GM12892 (cell line): Measurements from ENCODE around the gene NISCH.
A peak's percentile ranks its signal among the peaks of the same experiment; 100 is the strongest.
"Not testable (repeated sequence)": the region's sequence is repeated elsewhere in the genome, so short reads cannot be mapped to it uniquely, and the experiment has no call there.

Source experiments
- DNase-seq: peaks from one replicate; pipeline ENCODE4 v3.0.0; 2011; ENCODE audit not compliant: insufficient read length
- FAIRE-seq: peaks from 2 replicates; lab custom pipeline; 2011; peaks lifted over from hg19 to GRCh38; lab: Jason Lieb, UNC
- POLR2A ChIP-seq: IDR thresholded peaks from 2 replicates; pipeline ENCODE4 v1.6.1; 2011; ENCODE audit warnings: low read depth, low read length, control low read depth
- POLR2AphosphoS5 ChIP-seq: IDR thresholded peaks from 2 replicates; pipeline ENCODE4 v1.6.1; 2011; ENCODE audit warnings: low read depth, low read length, control low read depth
- TAF1 ChIP-seq: IDR thresholded peaks from 2 replicates; pipeline ENCODE4 v1.6.1; 2011; ENCODE audit warnings: low read depth, mild to moderate bottlenecking, control low read depth, low read length, borderline replicate concordance

NISCH gene

GRCh38 chr3:52525680-52526561, 70.5 kb downstream of the NISCH start:
- FAIRE-seq (no peak), DNase-seq (peak; percentile 13)
- no peak for TF ChIP-seq POLR2AphosphoS5
- no peak for TF ChIP-seq POLR2A
- no peak for TF ChIP-seq TAF1

- not testable (repeated sequence) for FAIRE-seq, DNase-seq
Observed at GRCh38 chr3:52526671-52527038, 71.3 kb downstream of the NISCH start.

GRCh38 chr3:52527039-52527731, 71.8 kb downstream of the NISCH start:
- no peak for TF ChIP-seq TAF1
- TF ChIP-seq POLR2AphosphoS5: no peak
- TF ChIP-seq POLR2A: no peak
- no peak for FAIRE-seq
- DNase-seq: no peak

DNA sequence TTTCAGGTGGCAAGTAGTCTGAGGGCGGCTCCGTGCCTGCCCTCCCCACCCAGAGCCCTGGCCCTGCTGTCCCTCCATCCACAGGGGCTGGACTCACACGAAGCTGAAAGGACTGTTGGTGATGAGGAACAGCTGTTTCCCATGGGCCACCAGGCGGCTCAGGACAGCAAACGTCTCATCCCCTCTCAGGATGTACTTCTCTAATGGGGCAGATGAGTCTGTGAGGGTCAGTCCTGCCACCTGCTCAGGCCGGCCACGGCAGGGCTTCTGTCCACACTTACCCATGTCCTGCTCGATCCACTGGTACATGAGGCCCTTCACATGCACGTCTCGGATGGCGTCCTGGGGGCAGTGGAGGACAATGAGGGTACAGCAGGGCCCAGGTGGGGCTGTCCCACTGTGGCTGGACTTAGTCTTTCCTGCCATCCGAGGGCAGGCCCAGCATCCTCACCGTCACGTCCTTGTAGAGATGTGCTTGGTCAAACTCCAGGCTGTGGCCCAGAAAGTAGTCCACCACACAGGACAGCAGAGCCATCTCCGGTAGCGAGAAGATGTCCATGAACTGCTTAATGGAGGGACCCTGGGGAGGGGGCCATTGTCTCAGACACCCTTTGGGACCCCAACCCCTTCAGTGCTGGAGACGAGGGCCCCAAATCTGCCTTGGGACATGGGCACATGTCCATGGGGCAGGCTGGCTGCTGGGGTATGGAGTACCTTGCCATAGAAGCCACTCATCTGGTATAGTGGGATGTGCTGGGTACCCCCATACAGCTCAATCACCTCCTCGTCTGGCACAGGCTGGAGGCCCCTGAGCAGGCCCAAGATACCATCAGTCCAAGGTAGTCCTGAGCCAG, 72.6 kb downstream of the NISCH start:
- TF ChIP-seq POLR2A: no peak
- no peak for TF ChIP-seq POLR2AphosphoS5
- TF ChIP-seq TAF1: no peak
- FAIRE-seq (no peak), DNase-seq (no peak)

- DNase-seq (no peak), FAIRE-seq (no peak)
- TF ChIP-seq TAF1: no peak
- TF ChIP-seq POLR2AphosphoS5: no peak
- no peak for TF ChIP-seq POLR2A
Observed at GRCh38 chr3:52528586-52529375, 73.4 kb downstream of the NISCH start.

DNA sequence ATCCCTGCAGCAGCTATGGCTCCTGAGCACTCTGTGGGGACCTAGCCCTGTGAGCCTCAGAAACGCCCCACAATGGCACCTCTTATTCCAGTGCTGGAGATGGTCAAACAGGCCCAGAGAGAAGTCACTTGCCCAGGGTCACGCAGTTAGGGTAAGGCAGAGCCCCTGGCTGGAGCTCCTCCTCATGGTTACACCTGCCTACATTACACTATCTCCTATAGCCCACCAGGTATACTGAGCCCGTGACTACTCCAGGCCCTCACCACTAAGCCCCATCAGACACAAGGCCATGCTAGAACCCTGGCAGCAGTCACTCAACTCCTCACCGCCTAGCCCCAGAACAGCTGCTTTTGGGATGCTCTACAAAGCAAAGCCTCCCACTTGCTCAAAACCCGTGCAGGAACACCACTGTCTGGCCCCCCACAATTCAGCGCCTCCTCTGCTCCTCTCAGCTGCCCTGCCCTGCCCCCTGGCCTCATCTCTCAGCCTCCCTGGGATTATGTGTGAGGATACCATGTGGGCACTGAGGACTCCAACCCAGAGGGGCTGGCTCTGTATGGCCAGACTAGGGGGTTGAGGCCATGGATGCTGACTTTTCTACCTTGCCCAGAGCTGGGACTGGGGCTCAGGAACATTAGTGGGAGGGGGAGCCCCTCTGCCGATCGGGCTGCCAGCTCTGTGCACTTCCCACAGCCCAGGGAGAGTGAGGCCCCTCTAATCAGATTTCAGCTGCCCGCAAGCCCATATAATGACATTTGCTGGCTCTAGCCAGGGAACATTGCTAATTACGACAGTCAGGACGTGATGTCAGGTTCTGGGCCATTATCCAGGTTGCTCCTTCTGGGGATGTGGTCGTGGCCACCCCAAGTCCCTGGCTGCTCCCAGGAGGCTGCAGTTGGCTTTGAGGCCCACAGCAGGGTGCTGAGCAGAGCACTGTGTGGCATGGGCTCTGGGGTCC, 74.3 kb downstream of the NISCH start:
- FAIRE-seq: no peak
- no peak for TF ChIP-seq TAF1
- TF ChIP-seq POLR2AphosphoS5: no peak
- TF ChIP-seq POLR2A: no peak
- no peak for DNase-seq

DNA sequence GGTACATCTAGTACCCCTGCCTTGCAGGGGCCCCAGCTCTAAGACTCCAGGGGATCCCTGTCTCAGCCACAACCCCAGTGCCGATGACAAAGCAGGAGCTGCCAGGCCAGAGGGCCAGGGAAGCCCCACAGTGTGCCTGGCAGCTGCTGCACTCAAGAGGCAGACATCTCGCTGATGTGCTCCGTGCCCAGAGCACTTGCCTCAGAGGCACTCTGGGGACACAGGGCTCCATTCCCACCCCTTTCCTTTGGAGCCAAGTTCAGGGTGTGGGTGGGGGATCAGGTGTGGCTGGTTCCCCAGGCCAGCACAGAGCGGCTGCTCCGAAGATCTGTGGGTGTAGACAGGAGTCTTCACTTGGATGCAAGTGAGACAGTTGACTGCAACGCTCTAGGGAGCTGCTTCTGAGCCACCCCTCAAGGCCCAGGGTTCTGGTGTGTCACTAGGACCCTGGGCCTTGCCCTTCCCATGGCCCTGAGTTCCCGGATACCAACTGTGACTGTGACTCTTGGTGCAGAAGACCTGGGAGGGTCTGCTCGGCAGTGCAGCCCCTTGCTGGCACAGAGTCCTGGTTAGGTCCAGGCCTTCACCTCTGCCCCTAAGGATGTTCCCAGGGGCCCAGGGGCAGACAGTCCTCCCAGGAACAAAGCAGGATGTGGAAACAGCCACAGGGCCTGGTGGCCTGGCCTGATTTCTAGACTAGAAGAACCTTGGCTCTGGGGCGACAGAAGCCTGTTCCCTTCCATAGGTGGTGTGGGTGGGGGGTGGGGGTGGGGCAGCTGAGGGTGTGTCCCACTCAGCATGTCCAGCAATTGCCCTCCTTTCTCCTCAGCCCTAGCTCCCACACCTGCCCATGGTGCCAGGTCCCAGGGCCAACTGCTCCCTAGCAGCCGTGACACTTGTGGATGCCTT, 75.8 kb downstream of the NISCH start:
- DNase-seq (no peak), FAIRE-seq (no peak)
- TF ChIP-seq POLR2AphosphoS5 (no peak), TAF1 (no peak), POLR2A (no peak)

GRCh38 chr3:52531860-52532516, 76.6 kb downstream of the NISCH start:
- TF ChIP-seq POLR2AphosphoS5 (peak; percentile 3; the same call in 1 of the 2 replicates), TAF1 (no peak), POLR2A (peak; percentile 28; the same call in 1 of the 2 replicates)
- no peak for FAIRE-seq
- peak; percentile 16 for DNase-seq

DNA sequence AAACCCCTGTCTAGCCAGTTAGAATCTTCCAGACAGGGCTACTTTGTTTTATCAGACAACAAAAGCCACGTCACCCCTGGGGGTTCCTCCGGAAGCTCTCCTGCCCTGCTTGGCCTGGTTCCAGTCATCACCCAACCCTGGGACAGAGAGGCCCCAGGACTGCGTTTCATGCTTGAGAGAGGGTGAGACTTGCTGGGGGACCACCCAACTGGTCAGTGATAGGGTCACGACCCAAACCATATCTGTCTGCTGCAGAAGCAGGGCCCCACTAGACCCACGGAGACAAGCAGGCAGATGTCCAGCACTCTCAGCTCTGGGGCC, 77.1 kb downstream of the NISCH start:
- DNase-seq (peak; percentile 65), FAIRE-seq (peak; percentile 82)
- TF ChIP-seq TAF1 (no peak), POLR2A (no peak), POLR2AphosphoS5 (no peak)
